GM23248 (cell line): ENCODE results near the gene VAMP4.

Experiments used
- EZH2 ChIP-seq: fragments of 200-600 bp; sonication (generic); IDR thresholded peaks from 2 replicates; pipeline ENCODE4 v1.6.1; 2018; ENCODE audit warnings: antibody characterized with exemption, mild to moderate bottlenecking; ENCODE audit not compliant: insufficient read depth, poor library complexity, severe bottlenecking
- EZH2phosphoT487 ChIP-seq: fragments of 200-600 bp; sonication (generic); IDR thresholded peaks from 2 replicates; pipeline ENCODE4 v1.6.1; 2018; ENCODE audit warnings: antibody characterized with exemption, moderate library complexity, mild to moderate bottlenecking, low read depth; ENCODE audit not compliant: insufficient read depth

- TF ChIP-seq EZH2 (no peak), EZH2phosphoT487 (no peak)
Observed at GRCh38 chr1:171790318-171790717, 48.5 kb upstream of the VAMP4 start.
